GM21723 (cell line): ENCODE data around the gene AR.
A peak's percentile ranks its signal among the peaks of the same experiment; 100 is the strongest.
"Not testable (repeated sequence)": the region's sequence is repeated elsewhere in the genome, so short reads cannot be mapped to it uniquely, and the experiment has no call there.

Source experiments
- ATAC-seq: cut with Tn5 transposase; IDR thresholded peaks from one replicate; pipeline ENCODE4 v1.9.1; 2021; ENCODE audit warnings: mild to moderate bottlenecking, moderate library complexity; ENCODE audit not compliant: unreplicated experiment

The AR gene

DNA sequence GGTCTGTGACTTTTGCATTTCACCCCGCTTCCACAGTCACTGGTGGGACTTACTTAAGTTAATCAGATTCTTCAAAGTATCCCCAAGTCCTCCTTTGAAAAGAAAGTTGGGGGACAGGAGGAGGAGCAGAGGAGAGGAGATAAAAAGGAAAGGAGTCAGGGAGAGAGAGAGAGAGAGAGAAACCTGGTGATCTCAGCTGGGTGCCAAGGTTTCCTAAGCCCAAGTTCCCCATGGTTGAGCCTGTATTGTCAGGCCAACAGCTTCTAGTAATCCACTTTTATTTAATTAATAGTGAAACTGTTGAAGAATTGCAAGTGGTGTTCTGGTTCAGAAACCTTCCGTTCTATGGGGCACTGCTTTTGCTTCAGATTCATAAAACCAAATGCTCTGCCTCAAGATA lies 91.6 kb downstream of the AR start:
- ATAC-seq, result no peak

DNA sequence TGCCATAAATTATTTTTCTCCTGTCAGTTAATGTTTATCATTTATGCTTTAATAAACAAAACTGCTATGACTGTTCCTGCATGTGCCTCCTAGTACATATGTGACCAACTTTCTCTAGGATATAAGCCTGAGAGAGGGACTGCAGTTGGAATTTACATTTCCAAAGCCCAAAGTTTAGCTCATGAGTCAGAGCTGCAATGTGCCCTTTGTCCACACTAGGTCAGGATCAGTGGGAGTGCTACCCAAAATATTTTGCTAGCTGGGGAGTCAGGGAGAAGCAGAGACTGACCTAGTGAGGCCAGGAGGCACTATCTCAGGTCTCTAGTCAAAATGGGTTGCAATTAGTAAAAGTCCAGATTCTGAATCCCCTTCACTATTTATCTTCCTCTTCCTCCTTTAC lies 92.7 kb downstream of the AR start:
- ATAC-seq, result no peak

DNA sequence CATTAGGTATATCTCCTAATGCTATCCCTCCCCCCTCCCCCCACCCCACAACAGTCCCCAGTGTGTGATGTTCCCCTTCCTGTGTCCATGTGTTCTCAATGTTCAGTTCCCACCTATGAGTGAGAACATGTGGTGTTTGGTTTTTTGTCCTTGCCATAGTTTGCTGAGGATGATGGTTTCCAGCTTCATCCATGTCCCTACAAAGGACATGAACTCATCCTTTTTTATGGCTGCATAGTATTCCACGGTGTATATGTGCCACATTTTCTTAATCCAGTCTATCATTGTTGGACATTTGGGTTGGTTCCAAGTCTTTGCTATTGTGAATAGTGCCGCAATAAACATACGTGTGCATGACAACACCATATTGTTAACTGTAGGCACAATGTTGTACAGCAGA lies 93.5 kb downstream of the AR start:
- ATAC-seq, result not testable (repeated sequence)

DNA sequence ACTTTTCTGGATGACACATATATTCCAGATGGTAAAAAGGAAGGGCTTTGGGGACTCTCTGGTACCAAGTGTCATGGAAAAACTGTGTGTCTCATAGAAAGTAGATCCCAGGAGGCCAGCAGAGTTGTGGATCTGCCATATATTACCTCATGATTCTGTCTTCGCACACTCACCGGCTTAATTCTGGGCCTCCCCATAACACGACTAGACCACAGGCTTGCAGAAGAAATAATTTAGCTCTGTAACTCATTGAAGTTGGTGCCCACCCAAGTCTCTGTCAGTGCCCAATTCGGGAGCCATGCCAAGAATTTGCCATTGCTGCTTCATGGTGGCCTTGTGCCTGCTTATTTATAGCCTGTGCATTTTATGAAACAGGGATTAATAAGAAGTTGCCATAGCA lies 104.5 kb downstream of the AR start:
- ATAC-seq, result no peak

DNA sequence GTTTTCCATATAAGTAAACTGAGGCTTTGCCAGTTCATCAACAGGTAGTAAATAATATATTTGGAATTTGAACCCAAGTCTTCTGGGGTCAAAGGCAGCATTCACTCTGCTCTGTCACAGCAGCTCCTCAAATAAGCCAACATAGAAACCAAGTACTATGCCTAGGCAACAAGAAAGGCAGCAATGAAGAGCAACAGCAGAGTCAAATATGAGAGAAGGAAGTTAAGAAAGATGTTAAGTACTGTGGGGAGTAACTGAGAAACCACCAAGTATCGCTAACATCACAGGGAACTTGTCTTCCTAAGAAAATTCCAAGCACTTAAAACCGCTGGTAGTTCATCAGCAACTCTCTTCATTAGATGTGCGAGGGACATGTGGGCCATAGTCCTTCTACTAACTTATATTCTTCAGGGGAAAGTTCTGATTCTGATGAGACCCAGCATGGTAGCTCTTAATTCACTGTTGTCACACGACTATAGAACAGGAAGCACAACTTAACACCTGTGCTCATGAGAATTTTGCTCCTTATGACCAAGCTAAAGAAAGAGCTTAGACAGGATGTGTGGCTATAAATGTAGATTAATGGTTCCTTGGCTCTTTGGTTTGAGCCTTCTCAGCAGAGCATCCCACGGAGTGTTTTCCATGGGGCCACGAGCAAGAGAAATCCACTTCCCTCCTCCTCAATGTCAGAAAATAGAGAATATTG lies 107.8 kb downstream of the AR start:
- no peak for ATAC-seq

DNA sequence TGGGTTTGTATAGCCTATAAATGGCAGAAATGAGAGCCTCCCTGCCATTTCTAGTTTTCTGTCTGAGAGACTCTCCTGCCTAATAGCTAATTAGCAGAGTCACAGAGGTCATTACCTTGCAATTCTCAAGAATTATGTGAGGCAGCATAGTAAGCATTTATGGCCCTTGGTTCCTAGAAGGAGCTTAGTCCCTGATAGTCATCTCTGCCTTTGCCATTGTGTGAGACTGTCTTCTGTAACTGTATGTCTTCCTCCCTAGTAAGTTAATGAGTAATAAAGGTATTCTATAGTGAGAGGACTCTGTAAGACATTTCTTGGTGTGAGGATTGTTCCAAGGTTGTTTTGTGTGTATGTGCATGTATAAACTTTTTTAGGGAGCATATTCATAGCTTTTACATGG lies 108.7 kb downstream of the AR start:
- no peak for ATAC-seq

DNA sequence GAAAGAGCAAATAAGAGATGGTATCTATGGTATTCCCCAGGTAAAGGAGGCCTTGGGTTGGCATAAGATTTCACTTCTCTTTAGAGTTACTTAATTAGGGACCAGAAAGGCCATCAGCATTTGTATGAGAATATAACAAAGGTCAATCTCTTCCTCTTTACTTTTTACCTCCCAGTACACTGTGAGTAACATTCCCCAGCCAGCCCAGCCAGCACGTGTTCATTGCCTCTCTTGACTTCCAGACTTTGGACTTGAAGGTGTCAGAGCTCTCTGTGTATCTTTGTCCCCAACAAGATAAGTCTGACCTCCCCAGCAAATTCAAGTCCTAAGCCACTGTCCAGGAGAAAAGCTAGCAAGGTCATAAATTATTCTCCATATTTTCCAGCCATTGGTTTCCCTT lies 110.5 kb downstream of the AR start:
- no peak for ATAC-seq

DNA sequence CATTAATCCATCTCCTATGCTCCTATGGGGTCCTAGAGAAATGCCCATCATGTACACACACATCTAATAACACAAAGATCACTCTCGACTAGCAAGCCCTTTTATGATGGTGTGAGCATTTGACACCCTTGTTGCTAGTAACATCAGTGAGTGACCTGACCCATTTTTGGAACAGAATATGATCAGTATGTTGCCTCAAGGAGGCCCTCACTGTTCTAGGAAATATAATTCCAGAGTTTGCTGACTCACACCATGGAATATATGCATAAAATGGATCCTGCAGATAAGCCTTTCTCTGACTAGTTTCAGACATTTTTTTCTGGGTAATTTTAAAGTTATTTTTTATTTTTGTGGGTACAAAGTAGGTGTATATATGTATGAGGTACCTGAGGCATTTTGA lies 121.8 kb downstream of the AR start:
- ATAC-seq, result no peak

DNA sequence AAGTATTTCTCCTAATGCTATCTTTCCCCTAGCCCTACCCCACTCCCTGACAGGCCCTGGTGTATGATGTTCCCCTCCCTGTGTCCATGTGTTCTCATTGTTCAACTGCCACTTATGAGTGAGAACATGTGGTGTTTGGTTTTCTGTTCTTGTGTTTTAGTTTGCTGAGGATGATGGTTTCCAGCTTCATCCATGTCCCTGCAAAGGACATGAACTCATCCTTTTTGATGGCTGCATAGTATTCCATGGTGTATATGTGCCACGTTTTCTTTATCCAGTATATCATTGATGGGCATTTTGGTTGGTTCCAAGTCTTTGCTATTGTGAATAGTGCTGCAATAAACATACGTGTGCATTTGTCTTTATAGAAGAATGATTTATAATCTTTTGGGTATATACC lies 126.9 kb downstream of the AR start:
- not testable (repeated sequence) for ATAC-seq

DNA sequence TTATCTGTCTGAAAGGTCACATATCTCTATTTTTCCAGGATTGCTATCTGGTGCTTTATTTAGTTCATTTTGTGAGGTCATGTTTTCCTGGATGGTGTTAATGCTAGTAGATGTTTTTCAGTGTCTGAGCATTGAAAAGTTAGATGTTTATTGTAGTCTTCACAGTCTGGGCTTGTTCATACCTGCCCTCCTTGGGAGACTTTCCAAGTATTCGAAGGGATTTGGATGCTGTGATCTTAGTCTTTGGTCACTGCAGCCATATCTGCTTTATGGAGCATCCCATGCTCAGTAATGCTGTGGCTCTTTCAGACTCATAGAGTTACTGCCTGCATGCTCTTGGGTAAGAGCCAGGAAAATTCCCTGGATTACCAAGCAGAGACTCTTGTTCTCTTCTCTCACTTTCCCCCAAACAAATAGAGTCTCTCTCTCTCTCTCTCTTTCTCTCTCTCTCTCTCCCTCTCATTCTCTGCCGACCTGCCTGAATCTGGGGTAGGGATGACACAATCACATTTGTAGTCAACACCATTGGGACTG lies 130.0 kb downstream of the AR start:
- no peak for ATAC-seq

DNA sequence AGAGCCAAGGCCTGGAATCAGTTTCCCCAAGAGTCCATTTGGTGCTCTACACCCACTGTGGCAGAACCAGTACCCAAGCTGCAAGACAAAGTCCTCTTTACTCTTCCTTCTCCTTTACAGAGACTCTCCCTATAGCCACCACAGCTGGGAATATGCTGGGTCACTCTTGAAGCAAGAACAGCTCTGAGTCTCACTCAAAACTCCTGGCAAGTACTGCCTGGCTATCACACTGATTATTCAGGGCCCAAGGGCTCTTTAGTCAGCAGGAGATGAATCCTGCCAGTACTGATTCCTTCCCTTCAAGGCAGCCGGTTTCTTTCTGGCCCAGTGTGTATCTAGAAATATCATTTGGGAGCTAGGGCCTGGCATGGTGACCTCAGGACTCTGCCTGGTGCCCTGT lies 130.9 kb downstream of the AR start:
- no peak for ATAC-seq

DNA sequence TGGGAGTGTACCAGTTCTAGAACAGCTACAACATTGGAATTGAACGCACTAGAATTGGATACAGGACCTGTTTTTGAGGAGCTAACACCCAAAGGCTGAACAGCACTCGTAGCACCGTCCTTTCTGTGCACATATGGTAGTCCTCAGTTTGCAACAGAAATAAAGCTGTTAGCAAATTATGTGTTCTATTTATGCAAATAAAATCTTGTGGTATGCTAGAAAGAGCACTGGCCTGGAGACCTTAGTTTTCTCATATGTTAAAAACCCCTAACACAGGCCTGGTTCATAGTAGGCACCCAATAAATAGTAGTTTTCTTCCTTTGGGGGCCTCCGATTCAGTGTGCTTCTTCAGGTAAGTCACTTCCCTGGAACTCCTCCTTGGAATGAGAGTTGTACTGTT lies 140.3 kb downstream of the AR start:
- no peak for ATAC-seq

DNA sequence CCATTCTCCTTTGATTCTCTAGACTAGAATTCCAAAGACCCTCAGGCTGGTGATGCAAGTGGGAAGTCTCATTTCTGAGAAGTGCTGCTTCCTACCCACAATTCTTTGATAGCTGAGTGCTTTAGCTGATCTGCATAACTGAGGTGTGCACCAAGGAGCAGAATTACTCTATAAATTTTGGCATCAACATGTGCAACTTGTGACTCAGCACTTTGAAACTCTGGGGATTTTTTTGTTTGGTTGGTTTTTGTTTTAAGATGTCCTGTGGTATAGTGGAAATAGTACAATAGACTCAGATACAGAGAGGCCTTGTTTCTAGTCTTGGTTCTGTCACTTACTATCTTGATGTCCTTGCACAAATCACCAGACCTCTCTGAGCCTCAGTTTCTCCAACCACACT lies 148.4 kb downstream of the AR start:
- peak; percentile 41 for ATAC-seq

DNA sequence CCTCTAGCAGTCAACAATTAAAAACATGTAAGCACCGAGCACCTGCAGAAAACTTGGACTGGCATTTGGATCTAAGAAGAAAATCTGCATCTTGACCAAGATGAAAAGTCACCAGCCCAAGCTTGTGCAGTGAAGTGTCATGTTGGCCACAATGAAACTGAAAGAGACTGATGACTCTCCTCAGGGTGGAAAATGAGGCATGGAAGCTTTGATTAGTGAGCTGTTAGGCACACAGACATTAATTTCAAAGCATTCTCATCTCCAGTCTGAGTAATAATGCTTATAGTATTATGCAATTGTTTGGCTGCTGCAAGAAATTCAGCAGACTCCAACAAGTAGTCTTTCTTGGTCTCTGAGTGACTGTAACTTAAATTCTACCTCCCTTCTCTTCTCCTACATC lies 150.1 kb downstream of the AR start:
- no peak for ATAC-seq

DNA sequence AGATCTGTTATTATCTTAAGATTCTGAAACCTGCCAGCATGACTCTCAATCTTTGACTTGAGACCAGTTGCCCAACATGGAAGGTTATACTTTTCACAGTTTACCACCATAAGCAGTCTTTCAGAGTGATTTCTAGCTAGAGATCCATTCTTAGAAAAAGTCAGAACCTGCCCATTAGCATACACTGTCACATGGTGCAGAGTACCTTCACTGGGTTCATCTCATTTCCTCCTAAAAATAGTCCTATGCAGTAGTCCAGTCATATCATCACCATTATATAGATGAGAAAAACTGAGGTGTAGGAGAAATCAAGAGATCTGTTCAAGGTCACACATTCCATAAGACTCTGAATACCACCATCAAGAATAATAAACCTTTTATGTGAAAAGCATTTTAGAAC lies 153.6 kb downstream of the AR start:
- ATAC-seq, result no peak

DNA sequence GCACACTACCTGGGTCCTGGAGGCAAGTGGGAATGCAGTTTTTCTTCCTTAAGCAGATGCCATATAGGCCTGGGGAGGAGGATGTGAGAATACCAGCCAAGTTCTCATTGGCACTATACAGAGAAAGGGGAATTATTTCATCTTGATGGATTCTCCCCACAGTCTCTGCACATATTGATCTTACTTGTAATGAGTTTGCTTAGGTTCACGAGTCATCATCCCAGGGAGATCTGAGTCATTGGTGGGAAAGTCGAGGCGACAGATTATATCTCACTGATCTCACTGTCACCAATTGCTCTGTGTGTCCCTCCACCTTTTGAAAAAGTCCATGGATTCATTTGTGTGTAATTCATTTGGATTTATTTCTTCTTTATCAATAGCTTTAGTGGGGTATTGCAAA lies 156.8 kb downstream of the AR start:
- ATAC-seq, result no peak

DNA sequence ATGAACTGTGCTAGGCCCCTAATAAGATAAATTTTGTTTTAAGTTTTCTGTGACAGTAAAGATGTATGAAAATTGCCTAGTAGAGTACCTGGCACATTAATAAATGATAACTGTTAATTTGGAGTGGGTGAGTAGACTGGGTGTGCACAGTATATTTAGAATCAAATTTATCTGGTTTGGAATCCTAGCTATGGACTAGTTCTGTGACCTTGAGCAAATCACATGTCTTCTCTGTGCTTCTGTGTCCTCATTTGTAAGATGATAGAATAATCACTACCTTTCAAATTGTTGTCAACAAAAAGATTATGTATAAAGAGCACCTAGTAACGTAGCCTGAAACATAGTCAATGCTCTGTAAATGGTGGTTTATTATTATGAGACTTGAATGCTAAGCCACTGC lies 170.2 kb downstream of the AR start:
- no peak for ATAC-seq

DNA sequence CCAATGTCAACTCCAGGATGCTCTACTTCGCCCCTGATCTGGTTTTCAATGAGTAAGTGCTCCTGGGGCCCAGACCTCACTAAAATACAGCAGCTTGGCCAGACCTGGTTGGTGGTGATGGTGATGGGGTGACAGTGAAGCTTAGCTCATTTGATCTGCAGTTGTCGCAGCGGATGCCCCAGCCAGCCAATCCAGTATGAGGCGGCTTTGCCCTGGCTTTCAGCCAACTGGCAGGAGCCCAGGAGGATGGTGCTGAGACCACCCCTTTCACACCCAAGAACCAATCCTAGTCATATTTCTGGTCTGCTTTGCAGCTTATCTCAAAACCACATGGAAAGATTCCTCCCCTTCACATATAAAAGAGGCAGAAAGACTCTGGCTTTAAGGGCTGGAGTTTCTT lies 173.8 kb downstream of the AR start:
- no peak for ATAC-seq

DNA sequence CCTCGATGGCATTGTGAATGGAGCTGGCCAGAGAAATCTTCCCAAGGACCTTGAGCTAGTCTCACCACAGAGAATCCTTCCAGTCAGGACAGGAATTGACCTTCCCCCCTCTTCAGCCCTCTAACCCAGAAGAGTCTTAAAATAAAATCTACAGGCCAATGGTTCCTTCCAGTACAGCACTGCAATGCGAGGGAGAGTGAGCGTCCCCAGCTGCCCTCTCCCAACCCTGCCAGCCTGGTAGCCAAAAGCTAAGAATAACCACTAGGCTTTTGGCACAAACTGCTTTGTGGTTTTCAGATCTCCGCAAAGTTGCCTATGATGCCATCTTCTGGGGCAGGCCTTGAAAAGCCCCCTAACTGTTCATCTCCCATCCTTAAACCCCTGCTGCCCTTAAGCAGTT lies 175.1 kb downstream of the AR start:
- ATAC-seq, result no peak

DNA sequence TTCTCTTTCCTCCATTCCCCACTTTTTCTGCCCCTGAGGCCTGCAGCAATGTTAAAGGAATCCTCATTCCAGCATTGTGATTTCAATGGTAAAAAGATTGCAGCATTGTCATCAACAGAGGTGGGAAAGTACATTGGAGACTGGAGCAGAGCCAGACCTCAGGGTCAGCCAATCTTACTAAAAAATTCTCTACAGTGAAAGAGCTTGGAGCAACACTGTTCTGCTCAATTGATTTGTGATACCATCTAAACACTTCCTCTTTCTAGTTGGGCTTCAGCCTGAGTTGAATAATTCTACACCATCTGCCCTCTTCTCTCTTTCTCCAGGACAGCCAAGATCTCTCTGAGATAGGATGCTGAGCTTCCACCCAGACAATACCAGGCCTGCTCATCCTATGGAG lies 176.5 kb downstream of the AR start:
- no peak for ATAC-seq

DNA sequence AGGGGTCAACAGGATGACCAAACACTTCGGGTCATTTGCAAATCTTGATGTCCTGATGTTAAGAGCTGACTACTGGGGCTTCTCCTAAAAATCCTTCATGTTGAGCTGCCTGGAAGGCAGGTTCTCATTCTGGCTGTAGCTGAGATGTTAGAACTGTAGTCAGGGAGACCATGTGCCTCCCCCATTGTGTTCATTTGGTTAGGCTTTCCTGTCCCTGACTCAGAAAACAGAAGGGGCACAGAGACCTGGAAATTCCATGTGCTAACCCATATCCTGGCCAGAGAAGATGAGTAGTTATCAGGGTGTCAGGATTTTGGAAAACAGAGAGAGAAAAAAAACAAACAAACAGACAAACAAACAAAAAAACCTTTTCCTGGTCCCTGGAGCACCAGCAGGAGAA lies 177.5 kb downstream of the AR start:
- no peak for ATAC-seq

DNA sequence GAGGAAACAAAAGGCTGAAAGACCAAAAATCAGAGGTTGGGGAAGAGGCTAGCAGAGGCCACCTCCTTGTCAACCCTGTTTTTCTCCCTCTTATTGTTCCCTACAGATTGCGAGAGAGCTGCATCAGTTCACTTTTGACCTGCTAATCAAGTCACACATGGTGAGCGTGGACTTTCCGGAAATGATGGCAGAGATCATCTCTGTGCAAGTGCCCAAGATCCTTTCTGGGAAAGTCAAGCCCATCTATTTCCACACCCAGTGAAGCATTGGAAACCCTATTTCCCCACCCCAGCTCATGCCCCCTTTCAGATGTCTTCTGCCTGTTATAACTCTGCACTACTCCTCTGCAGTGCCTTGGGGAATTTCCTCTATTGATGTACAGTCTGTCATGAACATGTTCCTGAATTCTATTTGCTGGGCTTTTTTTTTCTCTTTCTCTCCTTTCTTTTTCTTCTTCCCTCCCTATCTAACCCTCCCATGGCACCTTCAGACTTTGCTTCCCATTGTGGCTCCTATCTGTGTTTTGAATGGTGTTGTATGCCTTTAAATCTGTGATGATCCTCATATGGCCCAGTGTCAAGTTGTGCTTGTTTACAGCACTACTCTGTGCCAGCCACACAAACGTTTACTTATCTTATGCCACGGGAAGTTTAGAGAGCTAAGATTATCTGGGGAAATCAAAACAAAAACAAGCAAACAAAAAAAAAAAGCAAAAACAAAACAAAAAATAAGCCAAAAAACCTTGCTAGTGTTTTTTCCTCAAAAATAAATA lies 179.9 kb downstream of the AR start:
- no peak for ATAC-seq
